ENCODE results near the gene NFIB. TPM values are rescaled to one million over a fixed set of nuclear protein-coding genes. Genes with fewer than 3 reads are reported as not detected.

Gene NFIB
- total and polyA plus RNA-seq, 2 donors (not counting 3 experiments of a cell fraction or from before 2014, with no cell fraction given) = 26.4 to 174 TPM

GRCh38 chr9:14250794-14251153, 63.2 kb downstream of the NFIB start:
- no peak overlapping the region for H3K9ac ChIP-seq (replicated peaks; ENCODE audit: extremely low read depth, insufficient read depth, low read length)
- H3K27ac ChIP-seq (ENCODE audit: insufficient read depth, low read depth, low read length) = no peak overlapping the region
- ChIA-PET CTCF (interaction anchor here (1.0 to 1.5 kb wide), 3 partner anchors 10 to 48 kb away, joined by 3 to 4 read pairs (median 4); no protein-coding TSS in a partner anchor), POLR2A (no interaction called here)
- no peak overlapping the region for H3K4me2 ChIP-seq (ENCODE audit: insufficient read depth, low read length)
- H3K27me3 ChIP-seq (ENCODE audit: control insufficient read depth in 2 of 2, insufficient read depth in 2 of 2, low read length in 2 of 2) = no peaks in the 10 kb centered on the region
- FAIRE-seq = no peak
- dilution Hi-C loops (cut with MboI; ENCODE audit: extremely low pct_ligation_motif_present, low sequenced_read_pairs) (no loop called here), intact Hi-C loops (cut with micrococcal nuclease) (no loop called here)
- no peaks in the 10 kb centered on the region for H4K20me1 ChIP-seq (replicated peaks; ENCODE audit: control insufficient read depth, extremely low read depth, insufficient read depth, low read length)
- H2AFZ ChIP-seq (ENCODE audit: low read depth, low read length) = no peak overlapping the region
- H3K9me1 ChIP-seq (replicated peaks; ENCODE audit: control insufficient read depth, extremely low read depth, insufficient read depth, low read length) = no peaks in the 10 kb centered on the region
- no TSS peak for BruUV-seq (replicated peaks)
- H3K4me3 ChIP-seq (replicated peaks in 1 of 3; ENCODE audit: insufficient read depth in 1 of 3, low read depth in 1 of 3, low read length in 3 of 3) = no peak overlapping the region
- DNase-seq (ENCODE audit: low read depth, low spot score) = no peak
- peaks cover 45% of the 10 kb centered on the region for H3K4me1 ChIP-seq (ENCODE audit: control insufficient read depth, extremely low read depth, insufficient read depth, low read length)
- peaks cover 91% of the 10 kb centered on the region for H3K79me2 ChIP-seq (ENCODE audit: control insufficient read depth, insufficient read depth, low read length)
- H3K9me3 ChIP-seq (replicated peaks; ENCODE audit: control insufficient read depth, insufficient read depth, low read length) = no peaks in the 10 kb centered on the region
- H3K36me3 ChIP-seq (ENCODE audit: control insufficient read depth in 2 of 2, extremely low read depth in 1 of 2, insufficient read depth in 2 of 2, low read length in 2 of 2) = peaks cover 0 to 3% of the 10 kb centered on the region in 2 experiments
- TF ChIP-seq JUN (IDR thresholded peaks at IDR 0.05; ENCODE audit: borderline replicate concordance, insufficient read depth, insufficient read length, low read depth) = no peak
- no peak for TF ChIP-seq GATA2 (IDR thresholded peaks at IDR 0.05; ENCODE audit: insufficient read depth, insufficient read length, low read depth, low read length)
- TF ChIP-seq POLR2A (IDR thresholded peaks at IDR 0.05; ENCODE audit: low read depth, low read length) = no peak
- TF ChIP-seq EZH2 (IDR thresholded peaks at IDR 0.05; ENCODE audit: borderline replicate concordance, low read depth, low read length, severe bottlenecking) = no peak
- TF ChIP-seq MAX (IDR thresholded peaks at IDR 0.05; ENCODE audit: insufficient read depth, insufficient read length) = no peak

- CTCF ChIA-PET = interaction anchor here (1.1 kb wide), 1 partner anchor 10 kb away, joined by 3 read pairs; no protein-coding TSS in a partner anchor
- POLR2A ChIA-PET = no interaction called here
- no peak overlapping the region for H3K9ac ChIP-seq (replicated peaks; ENCODE audit: extremely low read depth, insufficient read depth, low read length)
- intact Hi-C loops (cut with micrococcal nuclease) (no loop called here), dilution Hi-C loops (cut with MboI; ENCODE audit: extremely low pct_ligation_motif_present, low sequenced_read_pairs) (no loop called here)
- no peaks in the 10 kb centered on the region for H3K27me3 ChIP-seq (ENCODE audit: control insufficient read depth in 2 of 2, insufficient read depth in 2 of 2, low read length in 2 of 2)
- H3K4me3 ChIP-seq (replicated peaks in 1 of 3; ENCODE audit: insufficient read depth in 1 of 3, low read depth in 1 of 3, low read length in 3 of 3) = no peak overlapping the region
- FAIRE-seq (no peak), DNase-seq (ENCODE audit: low read depth, low spot score) (no peak)
- no peak overlapping the region for H3K27ac ChIP-seq (ENCODE audit: insufficient read depth, low read depth, low read length)
- no peak overlapping the region for H3K4me2 ChIP-seq (ENCODE audit: insufficient read depth, low read length)
- H3K9me3 ChIP-seq (replicated peaks; ENCODE audit: control insufficient read depth, insufficient read depth, low read length) = no peaks in the 10 kb centered on the region
- peaks cover 0 to 3% of the 10 kb centered on the region in 2 experiments for H3K36me3 ChIP-seq (ENCODE audit: control insufficient read depth in 2 of 2, extremely low read depth in 1 of 2, insufficient read depth in 2 of 2, low read length in 2 of 2)
- TF ChIP-seq JUN (IDR thresholded peaks at IDR 0.05; ENCODE audit: borderline replicate concordance, insufficient read depth, insufficient read length, low read depth) (no peak), MYC (IDR thresholded peaks at IDR 0.05; ENCODE audit: low read depth, low read length) (no peak), POLR2AphosphoS5 (IDR thresholded peaks at IDR 0.05; ENCODE audit: insufficient read depth, low read depth, low read length) (no peak), GATA2 (IDR thresholded peaks at IDR 0.05; ENCODE audit: insufficient read depth, insufficient read length, low read depth, low read length) (no peak), FOS (IDR thresholded peaks at IDR 0.05; ENCODE audit: borderline replicate concordance, insufficient read depth, low read length) (no peak), MAX (IDR thresholded peaks at IDR 0.05; ENCODE audit: insufficient read depth, insufficient read length) (no peak), EZH2 (IDR thresholded peaks at IDR 0.05; ENCODE audit: borderline replicate concordance, low read depth, low read length, severe bottlenecking) (no peak), POLR2A (IDR thresholded peaks at IDR 0.05; ENCODE audit: low read depth, low read length) (no peak), CTCF (IDR thresholded peaks at IDR 0.05; ENCODE audit: extremely low read depth in 1 of 2, insufficient read depth in 1 of 2, low read depth in 1 of 2, low read length in 2 of 2) (no peak)
- no TSS peak for BruUV-seq (replicated peaks)
- H4K20me1 ChIP-seq (replicated peaks; ENCODE audit: control insufficient read depth, extremely low read depth, insufficient read depth, low read length) = no peaks in the 10 kb centered on the region
- H3K9me1 ChIP-seq (replicated peaks; ENCODE audit: control insufficient read depth, extremely low read depth, insufficient read depth, low read length) = no peaks in the 10 kb centered on the region
- no peak overlapping the region for H2AFZ ChIP-seq (ENCODE audit: low read depth, low read length)
- H3K4me1 ChIP-seq (ENCODE audit: control insufficient read depth, extremely low read depth, insufficient read depth, low read length) = peaks cover 57% of the 10 kb centered on the region
- H3K79me2 ChIP-seq (ENCODE audit: control insufficient read depth, insufficient read depth, low read length) = peaks cover 92% of the 10 kb centered on the region
These were observed 64.4 kb downstream of the NFIB start for GRCh38 chr9:14249527-14249926.

Measured in endothelial cell of umbilical vein (primary cell).